ENCODE results near the gene SIRPG.

The SIRPG gene

GRCh38 chr20:1664911-1665310 lies 7.3 kb upstream of the SIRPG start:
- no peaks in the 10 kb centered on the region for H3K36me3 ChIP-seq (ENCODE audit: control insufficient read depth in 2 of 2, insufficient read depth in 1 of 2, low read length in 2 of 2)
- H3K4me3 ChIP-seq (ENCODE audit: low read depth, low read length) = no peak overlapping the region
- ChIA-PET POLR2A (no interaction called here), CTCF (interaction anchor here (0.9 kb wide), 1 partner anchor 12 kb away, joined by 3 read pairs; no protein-coding TSS in a partner anchor)
- no peak for TF ChIP-seq ZNF132 (tag by site-specific recombination; IDR thresholded peaks at IDR 0.05; ENCODE audit: borderline replicate concordance)
- TF ChIP-seq ZBTB26 (tag by site-specific recombination; optimal IDR thresholded peaks at IDR 0.05) = no peak
- no peak for TF ChIP-seq TSHZ1 (tag by site-specific recombination; IDR thresholded peaks at IDR 0.05; ENCODE audit: borderline replicate concordance)
- no peak for TF ChIP-seq ZSCAN16 (tag by site-specific recombination; IDR thresholded peaks at IDR 0.05)
- TF ChIP-seq GLI2 (tag by site-specific recombination; IDR thresholded peaks at IDR 0.05; ENCODE audit: borderline replicate concordance, low read depth) = no peak
- no peak for TF ChIP-seq ZNF248 (tag by site-specific recombination; IDR thresholded peaks at IDR 0.05)
- TF ChIP-seq ZNF239 (tag by site-specific recombination; IDR thresholded peaks at IDR 0.05) = no peak
- TF ChIP-seq ZNF664 (tag by site-specific recombination; IDR thresholded peaks at IDR 0.05) = no peak
- TF ChIP-seq ZFP37 (tag by site-specific recombination; IDR thresholded peaks at IDR 0.05) = no peak
- no peak for TF ChIP-seq ZNF830 (tag by site-specific recombination; IDR thresholded peaks at IDR 0.05; ENCODE audit: low read depth)
- H3K9me3 ChIP-seq (ENCODE audit: control insufficient read depth, insufficient read depth, low read depth, low read length) = no peaks in the 10 kb centered on the region
- no peak overlapping the region for H3K27ac ChIP-seq (ENCODE audit: extremely low read depth, low read depth, low read length)
- H3K4me1 ChIP-seq (ENCODE audit: control insufficient read depth, insufficient read depth, low read length) = no peaks in the 10 kb centered on the region

- TF ChIP-seq TCF7L2 (IDR thresholded peaks at IDR 0.05; ENCODE audit: borderline replicate concordance, low read depth, low read length) (no peak), ZSCAN5A (tag by site-specific recombination; IDR thresholded peaks at IDR 0.05) (no peak)
- Histone ChIP-seq H3K4me3 (ENCODE audit: low read depth, low read length) (no peak overlapping the region), H3K4me1 (ENCODE audit: control insufficient read depth, insufficient read depth, low read length) (no peaks in the 10 kb centered on the region), H3K36me3 (ENCODE audit: control insufficient read depth in 2 of 2, insufficient read depth in 1 of 2, low read length in 2 of 2) (no peaks in the 10 kb centered on the region), H3K27ac (ENCODE audit: extremely low read depth, low read depth, low read length) (no peak overlapping the region), H3K9me3 (ENCODE audit: control insufficient read depth, insufficient read depth, low read depth, low read length) (no peaks in the 10 kb centered on the region)
- CTCF ChIA-PET = no interaction called here
- POLR2A ChIA-PET = no interaction called here
Observed at GRCh38 chr20:1663917-1664316, 6.3 kb upstream of the SIRPG start.

- H3K27ac ChIP-seq (ENCODE audit: extremely low read depth, low read depth, low read length) = no peak overlapping the region
- POLR2A ChIA-PET = no interaction called here
- no peaks in the 10 kb centered on the region for H3K36me3 ChIP-seq (ENCODE audit: control insufficient read depth in 2 of 2, insufficient read depth in 1 of 2, low read length in 2 of 2)
- H3K4me1 ChIP-seq (ENCODE audit: control insufficient read depth, insufficient read depth, low read length) = no peaks in the 10 kb centered on the region
- CTCF ChIA-PET = interaction anchor here (1.0 kb wide), 1 partner anchor 41 kb away, joined by 3 read pairs; no protein-coding TSS in a partner anchor
- H3K4me3 ChIP-seq (ENCODE audit: low read depth, low read length) = no peak overlapping the region
- H3K9me3 ChIP-seq (ENCODE audit: control insufficient read depth, insufficient read depth, low read depth, low read length) = no peaks in the 10 kb centered on the region
- no peak for TF ChIP-seq ZBTB8A (tag by site-specific recombination; IDR thresholded peaks at IDR 0.05)
- TF ChIP-seq KLF10 (tag by site-specific recombination; IDR thresholded peaks at IDR 0.05) = no peak
- TF ChIP-seq ZNF335 (tag by site-specific recombination; conservative IDR thresholded peaks at IDR 0.05) = no peak
- TF ChIP-seq ZNF48 (tag by site-specific recombination; IDR thresholded peaks at IDR 0.05) = no peak
- TF ChIP-seq SP2 (tag by site-specific recombination; IDR thresholded peaks at IDR 0.05) = no peak
- TF ChIP-seq ZSCAN5A (tag by site-specific recombination; IDR thresholded peaks at IDR 0.05) = no peak
- no peak for TF ChIP-seq ZBTB49 (tag by site-specific recombination; IDR thresholded peaks at IDR 0.05; ENCODE audit: low read depth)
Observed at GRCh38 chr20:1661542-1662299, 4.1 kb upstream of the SIRPG start.
